GM12873 (cell line): Measurements from ENCODE around the gene LAMA4.

Experiments
- TF ChIP-seq, protein P1 (sequence below): IDR thresholded peaks from 2 replicates; pipeline ENCODE4 v1.5.1; 2012; ENCODE audit warnings: low read depth, mild to moderate bottlenecking, moderate library complexity, low read length, control low read depth; ENCODE audit not compliant: insufficient read depth; ENCODE audit errors: missing control alignments

Gene LAMA4

GRCh38 chr6:112197636-112198035 lies 56.7 kb downstream of the LAMA4 start:
- TF ChIP-seq, protein P1, sequence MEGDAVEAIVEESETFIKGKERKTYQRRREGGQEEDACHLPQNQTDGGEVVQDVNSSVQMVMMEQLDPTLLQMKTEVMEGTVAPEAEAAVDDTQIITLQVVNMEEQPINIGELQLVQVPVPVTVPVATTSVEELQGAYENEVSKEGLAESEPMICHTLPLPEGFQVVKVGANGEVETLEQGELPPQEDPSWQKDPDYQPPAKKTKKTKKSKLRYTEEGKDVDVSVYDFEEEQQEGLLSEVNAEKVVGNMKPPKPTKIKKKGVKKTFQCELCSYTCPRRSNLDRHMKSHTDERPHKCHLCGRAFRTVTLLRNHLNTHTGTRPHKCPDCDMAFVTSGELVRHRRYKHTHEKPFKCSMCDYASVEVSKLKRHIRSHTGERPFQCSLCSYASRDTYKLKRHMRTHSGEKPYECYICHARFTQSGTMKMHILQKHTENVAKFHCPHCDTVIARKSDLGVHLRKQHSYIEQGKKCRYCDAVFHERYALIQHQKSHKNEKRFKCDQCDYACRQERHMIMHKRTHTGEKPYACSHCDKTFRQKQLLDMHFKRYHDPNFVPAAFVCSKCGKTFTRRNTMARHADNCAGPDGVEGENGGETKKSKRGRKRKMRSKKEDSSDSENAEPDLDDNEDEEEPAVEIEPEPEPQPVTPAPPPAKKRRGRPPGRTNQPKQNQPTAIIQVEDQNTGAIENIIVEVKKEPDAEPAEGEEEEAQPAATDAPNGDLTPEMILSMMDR, result no peak

DNA sequence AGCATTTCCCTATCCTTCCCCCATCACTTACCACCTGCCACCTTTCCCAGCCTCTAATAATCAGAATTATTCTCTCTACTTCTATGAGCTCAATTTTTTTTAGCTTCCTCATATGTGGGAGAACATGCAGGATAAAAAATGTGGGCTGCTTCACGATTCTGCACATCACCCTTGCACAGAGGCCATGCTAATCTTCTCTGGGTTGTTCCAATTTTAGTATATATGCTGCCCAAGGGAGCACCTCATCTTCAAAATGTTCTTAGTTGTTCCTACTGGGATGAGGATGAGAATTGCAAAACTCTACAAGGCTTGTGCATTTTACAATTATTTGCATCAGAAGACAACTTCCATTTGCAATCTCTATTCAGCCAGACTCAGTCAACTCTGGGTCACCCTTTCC lies 58.1 kb downstream of the LAMA4 start:
- TF ChIP-seq, protein P1, result no peak

- TF ChIP-seq, protein P1, result no peak
Measured at GRCh38 chr6:112195166-112195565, 59.2 kb downstream of the LAMA4 start.

DNA sequence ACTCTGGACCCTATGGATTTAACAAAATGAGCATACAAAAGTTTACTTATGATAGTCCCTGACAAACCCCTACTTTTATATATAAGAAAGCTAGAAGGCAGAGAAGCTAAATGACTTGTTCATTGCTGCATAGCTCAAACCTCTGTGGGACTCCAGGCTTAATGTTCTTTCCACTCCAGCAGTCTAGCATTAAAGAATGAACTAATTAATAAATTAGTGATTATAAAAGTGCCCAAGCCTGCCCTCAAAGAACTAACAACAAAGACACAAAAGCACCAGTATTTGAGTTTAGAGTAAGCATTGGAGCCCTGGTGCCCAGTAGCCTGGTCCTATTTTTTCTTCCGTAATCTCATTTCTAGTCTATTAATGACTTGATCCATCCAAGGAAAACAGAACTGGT lies 59.9 kb downstream of the LAMA4 start:
- TF ChIP-seq, protein P1, result no peak

- TF ChIP-seq, protein P1, result no peak
Measured at GRCh38 chr6:112193535-112194051, 60.8 kb downstream of the LAMA4 start.

DNA sequence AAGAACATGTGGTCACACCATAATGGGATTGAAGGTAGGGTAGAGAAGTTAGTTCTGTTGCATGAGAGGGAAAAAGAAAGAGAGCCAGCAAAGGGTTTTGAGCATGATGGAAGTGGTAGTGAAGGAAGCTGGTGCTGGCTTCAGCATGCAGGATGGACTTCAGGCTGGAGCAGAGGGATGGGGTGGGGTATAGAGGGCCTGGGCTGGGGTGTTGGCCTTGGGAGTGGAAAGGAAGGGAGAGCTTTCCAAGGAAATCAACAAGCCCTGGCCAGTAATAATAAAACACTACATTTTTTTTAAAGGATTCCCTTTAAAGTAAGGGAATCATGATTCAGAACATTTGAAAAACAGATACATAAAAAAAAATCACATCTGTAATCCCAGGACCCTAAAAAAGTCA lies 61.2 kb downstream of the LAMA4 start:
- TF ChIP-seq, protein P1, result no peak

- TF ChIP-seq, protein P1, result no peak
Measured at GRCh38 chr6:112191509-112192020, 62.8 kb downstream of the LAMA4 start.
